ENCODE data around the gene CHD9.
A peak's percentile ranks its signal among the peaks of the same experiment; 100 is the strongest.
"Not testable (repeated sequence)": the region's sequence is repeated elsewhere in the genome, so short reads cannot be mapped to it uniquely, and the experiment has no call there.

CHD9 gene

GRCh38 chr16:53147500-53148065 is 92.8 kb downstream of the CHD9 start:
- no peak for DNase-seq (ENCODE audit: low read depth in 1 of 2, low spot score in 1 of 2)
- in situ Hi-C loops (cut with HindIII; ENCODE audit: low pct_unique_long_range_greater_than_20kb, low sequenced_read_pairs): no loop called here

GRCh38 chr16:53150769-53151168 is 96.0 kb downstream of the CHD9 start:
- no peak for TF ChIP-seq JUND (IDR thresholded peaks at IDR 0.05; ENCODE audit: low read depth)
- in situ Hi-C loops (cut with HindIII; ENCODE audit: low pct_unique_long_range_greater_than_20kb, low sequenced_read_pairs): no loop called here
- no peak for DNase-seq (ENCODE audit: low read depth in 1 of 2, low spot score in 1 of 2)

More at GRCh38 chr16:53147500-53148065, 92.8 kb downstream of the CHD9 start:
- no peak for TF ChIP-seq JUND (IDR thresholded peaks at IDR 0.05; ENCODE audit: low read depth)

DNA sequence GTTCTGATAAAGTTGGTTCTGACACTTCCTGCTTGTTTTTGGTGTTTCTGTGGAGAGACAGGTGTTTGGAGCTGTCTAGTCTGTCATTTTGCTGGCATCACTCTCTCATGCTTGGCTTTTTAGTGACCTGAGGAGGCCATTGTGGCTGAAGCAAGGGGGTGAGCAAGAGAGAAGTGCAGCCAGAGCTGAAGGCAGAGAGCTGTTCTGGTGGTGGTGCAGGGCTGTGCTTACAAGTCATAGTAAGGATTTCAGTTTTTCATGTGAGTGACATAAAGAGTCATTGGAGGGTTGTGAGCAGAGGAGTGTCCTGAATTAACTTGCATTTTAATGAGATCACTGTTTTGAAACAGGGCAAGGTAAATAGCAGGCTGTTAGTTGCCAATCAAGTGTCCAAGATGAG is 97.5 kb downstream of the CHD9 start:
- no peak for DNase-seq (ENCODE audit: low read depth in 1 of 2, low spot score in 1 of 2)
- in situ Hi-C loops (cut with HindIII; ENCODE audit: low pct_unique_long_range_greater_than_20kb, low sequenced_read_pairs): no loop called here
- TF ChIP-seq JUND (IDR thresholded peaks at IDR 0.05; ENCODE audit: low read depth): no peak

DNA sequence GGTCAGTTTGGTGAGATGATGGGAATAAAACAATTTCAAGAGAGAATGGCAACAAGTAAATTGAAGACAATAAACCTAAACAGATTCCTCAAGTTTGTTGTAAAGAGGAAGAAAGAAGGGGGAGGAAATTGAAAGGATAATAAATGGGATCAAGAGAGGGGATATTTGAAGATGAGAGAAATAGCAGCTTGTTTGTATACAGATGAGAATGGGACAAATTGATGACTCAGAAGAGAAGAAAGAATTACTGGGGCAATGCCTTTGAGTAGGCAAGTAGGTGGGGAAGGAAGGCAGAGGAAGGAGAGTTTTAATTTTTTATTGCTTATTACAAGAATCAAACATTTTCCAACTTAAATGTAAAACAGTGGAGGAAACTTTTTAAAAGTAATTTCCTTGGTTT is 98.3 kb downstream of the CHD9 start:
- no peak for DNase-seq (ENCODE audit: low read depth in 1 of 2, low spot score in 1 of 2)
- in situ Hi-C loops (cut with HindIII; ENCODE audit: low pct_unique_long_range_greater_than_20kb, low sequenced_read_pairs): no loop called here

GRCh38 chr16:53154513-53154912 is 99.7 kb downstream of the CHD9 start:
- no peak for DNase-seq (ENCODE audit: low read depth in 1 of 2, low spot score in 1 of 2)
- in situ Hi-C loops (cut with HindIII; ENCODE audit: low pct_unique_long_range_greater_than_20kb, low sequenced_read_pairs): no loop called here
- TF ChIP-seq JUND (IDR thresholded peaks at IDR 0.05; ENCODE audit: low read depth): no peak

More for the DNA sequence above, 98.3 kb downstream of the CHD9 start:
- TF ChIP-seq JUND (IDR thresholded peaks at IDR 0.05; ENCODE audit: low read depth): no peak

GRCh38 chr16:53156516-53156915 is 101.7 kb downstream of the CHD9 start:
- in situ Hi-C loops (cut with HindIII; ENCODE audit: low pct_unique_long_range_greater_than_20kb, low sequenced_read_pairs): no loop called here
- no peak for DNase-seq (ENCODE audit: low read depth in 1 of 2, low spot score in 1 of 2)
- no peak for TF ChIP-seq JUND (IDR thresholded peaks at IDR 0.05; ENCODE audit: low read depth)

GRCh38 chr16:53159781-53160436 is 105.1 kb downstream of the CHD9 start:
- peak; percentile 4 to 60 for DNase-seq (ENCODE audit: low read depth in 1 of 2, low spot score in 1 of 2)
- in situ Hi-C loops (cut with HindIII; ENCODE audit: low pct_unique_long_range_greater_than_20kb, low sequenced_read_pairs): no loop called here
- no peak for TF ChIP-seq JUND (IDR thresholded peaks at IDR 0.05; ENCODE audit: low read depth)

- in situ Hi-C loops (cut with HindIII; ENCODE audit: low pct_unique_long_range_greater_than_20kb, low sequenced_read_pairs): no loop called here
- no peak for DNase-seq (ENCODE audit: low read depth in 1 of 2, low spot score in 1 of 2)
- no peak for TF ChIP-seq JUND (IDR thresholded peaks at IDR 0.05; ENCODE audit: low read depth)
Observed at GRCh38 chr16:53166099-53166498, 111.3 kb downstream of the CHD9 start.

- in situ Hi-C loops (cut with HindIII; ENCODE audit: low pct_unique_long_range_greater_than_20kb, low sequenced_read_pairs): no loop called here
- no peak for TF ChIP-seq JUND (IDR thresholded peaks at IDR 0.05; ENCODE audit: low read depth)
- no peak for DNase-seq (ENCODE audit: low read depth in 1 of 2, low spot score in 1 of 2)
Observed at GRCh38 chr16:53168744-53169143, 114.0 kb downstream of the CHD9 start.

- in situ Hi-C loops (cut with HindIII; ENCODE audit: low pct_unique_long_range_greater_than_20kb, low sequenced_read_pairs): no loop called here
- TF ChIP-seq JUND (IDR thresholded peaks at IDR 0.05; ENCODE audit: low read depth): no peak
- DNase-seq (ENCODE audit: low read depth in 1 of 2, low spot score in 1 of 2): no peak
Observed at GRCh38 chr16:53172517-53172916, 117.7 kb downstream of the CHD9 start.

- TF ChIP-seq JUND (IDR thresholded peaks at IDR 0.05; ENCODE audit: low read depth): no peak
- no peak for DNase-seq (ENCODE audit: low read depth in 1 of 2, low spot score in 1 of 2)
- in situ Hi-C loops (cut with HindIII; ENCODE audit: low pct_unique_long_range_greater_than_20kb, low sequenced_read_pairs): no loop called here
Observed at GRCh38 chr16:53175118-53175517, 120.3 kb downstream of the CHD9 start.

GRCh38 chr16:53176434-53176833 is 121.6 kb downstream of the CHD9 start:
- in situ Hi-C loops (cut with HindIII; ENCODE audit: low pct_unique_long_range_greater_than_20kb, low sequenced_read_pairs): no loop called here
- no peak for TF ChIP-seq JUND (IDR thresholded peaks at IDR 0.05; ENCODE audit: low read depth)
- no peak for DNase-seq (ENCODE audit: low read depth in 1 of 2, low spot score in 1 of 2)

GRCh38 chr16:53183442-53183841 is 128.7 kb downstream of the CHD9 start:
- in situ Hi-C loops (cut with HindIII; ENCODE audit: low pct_unique_long_range_greater_than_20kb, low sequenced_read_pairs): no loop called here
- TF ChIP-seq JUND (IDR thresholded peaks at IDR 0.05; ENCODE audit: low read depth): no peak
- DNase-seq (ENCODE audit: low read depth in 1 of 2, low spot score in 1 of 2): no peak

- DNase-seq (ENCODE audit: low read depth in 1 of 2, low spot score in 1 of 2); in situ Hi-C loops (cut with HindIII; ENCODE audit: low pct_unique_long_range_greater_than_20kb, low sequenced_read_pairs): not testable (repeated sequence)
Observed at GRCh38 chr16:53185741-53186140, 130.9 kb downstream of the CHD9 start.
